Lower leg skin (tissue), 4 donors: ENCODE measurements around the gene HAL. TPM values are rescaled to one million over a fixed set of nuclear protein-coding genes. Genes with fewer than 3 reads are reported as not detected.

Source experiments
- DNase-seq, 2 donors: peaks; one replicate each; pipeline ENCODE4 v3.0.0-alpha.2; 2019; ENCODE audit warnings: low spot score in 2 of 2
- H3K4me3 ChIP-seq: fragments of 200-600 bp; sonication (generic); 2 replicates; pipeline ENCODE4 v1.5.1; 2017; ENCODE audit warnings: mild to moderate bottlenecking, low read depth; ENCODE audit not compliant: poor library complexity, severe bottlenecking
- POLR2A ChIP-seq, 2 donors: fragments of 450-650 bp; IDR thresholded peaks; one replicate each; pipeline ENCODE4 v1.6.1; 2016 to 2017; ENCODE audit warnings: antibody characterized with exemption in 2 of 2, mild to moderate bottlenecking in 1 of 2, moderate library complexity in 1 of 2
- WGBS, 2 donors: methylation state at CpG; one replicate each; pipeline ENCODE4 v1.1.5; 2018; 5-methylcytosine and 5-hydroxymethylcytosine counted together
- intact Hi-C: fragments of 100-400 bp; cut with DNase I; formaldehyde crosslinking; loops from one replicate; pipeline ENCODE4 v1.15.0; 2023; ENCODE audit warnings: low total_unique reads
- total RNA-seq, 4 donors: library from RNA; depleted of rRNA; stranded (reverse); fragments of >200 nt; gene quantifications; one replicate each; pipeline ENCODE4 v1.1.0, GENCODE V29; 2016
- TF ChIP-seq, protein P1 (sequence below), 3 donors: fragments of 450-650 bp; IDR thresholded peaks; one replicate each; pipeline ENCODE4 v1.5.1; 2016; ENCODE audit warnings: antibody characterized with exemption in 3 of 3, mild to moderate bottlenecking in 3 of 3, moderate library complexity in 2 of 3

The HAL gene
- total RNA-seq, 4 donors from 2014 or later, result 128 to 289 (median 164) TPM

GRCh38 chr12:95959107-95959506 lies 37.0 kb downstream of the HAL start:
- intact Hi-C loops, result no loop called here
- no peak overlapping the region for H3K4me3 ChIP-seq
- WGBS, 2 donors, result 54 to 62% methylated on average over 1 of the region's 1 CpG
- TF ChIP-seq, protein P1, sequence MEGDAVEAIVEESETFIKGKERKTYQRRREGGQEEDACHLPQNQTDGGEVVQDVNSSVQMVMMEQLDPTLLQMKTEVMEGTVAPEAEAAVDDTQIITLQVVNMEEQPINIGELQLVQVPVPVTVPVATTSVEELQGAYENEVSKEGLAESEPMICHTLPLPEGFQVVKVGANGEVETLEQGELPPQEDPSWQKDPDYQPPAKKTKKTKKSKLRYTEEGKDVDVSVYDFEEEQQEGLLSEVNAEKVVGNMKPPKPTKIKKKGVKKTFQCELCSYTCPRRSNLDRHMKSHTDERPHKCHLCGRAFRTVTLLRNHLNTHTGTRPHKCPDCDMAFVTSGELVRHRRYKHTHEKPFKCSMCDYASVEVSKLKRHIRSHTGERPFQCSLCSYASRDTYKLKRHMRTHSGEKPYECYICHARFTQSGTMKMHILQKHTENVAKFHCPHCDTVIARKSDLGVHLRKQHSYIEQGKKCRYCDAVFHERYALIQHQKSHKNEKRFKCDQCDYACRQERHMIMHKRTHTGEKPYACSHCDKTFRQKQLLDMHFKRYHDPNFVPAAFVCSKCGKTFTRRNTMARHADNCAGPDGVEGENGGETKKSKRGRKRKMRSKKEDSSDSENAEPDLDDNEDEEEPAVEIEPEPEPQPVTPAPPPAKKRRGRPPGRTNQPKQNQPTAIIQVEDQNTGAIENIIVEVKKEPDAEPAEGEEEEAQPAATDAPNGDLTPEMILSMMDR (IDR thresholded peaks at IDR 0.05), result no peak
- TF ChIP-seq POLR2A (IDR thresholded peaks at IDR 0.05), result no peak
- no peak for DNase-seq

- TF ChIP-seq, protein P1 (IDR thresholded peaks at IDR 0.05), result no peak
- TF ChIP-seq POLR2A (IDR thresholded peaks at IDR 0.05), result no peak
- WGBS, 2 donors, result 74 to 85% methylated on average over 24 to 27 of the region's 27 CpGs
- intact Hi-C loops, result no loop called here
- DNase-seq, result no peak
- H3K4me3 ChIP-seq, result no peak overlapping the region
These were observed 39.5 kb downstream of the HAL start for GRCh38 chr12:95956557-95957145.

DNA sequence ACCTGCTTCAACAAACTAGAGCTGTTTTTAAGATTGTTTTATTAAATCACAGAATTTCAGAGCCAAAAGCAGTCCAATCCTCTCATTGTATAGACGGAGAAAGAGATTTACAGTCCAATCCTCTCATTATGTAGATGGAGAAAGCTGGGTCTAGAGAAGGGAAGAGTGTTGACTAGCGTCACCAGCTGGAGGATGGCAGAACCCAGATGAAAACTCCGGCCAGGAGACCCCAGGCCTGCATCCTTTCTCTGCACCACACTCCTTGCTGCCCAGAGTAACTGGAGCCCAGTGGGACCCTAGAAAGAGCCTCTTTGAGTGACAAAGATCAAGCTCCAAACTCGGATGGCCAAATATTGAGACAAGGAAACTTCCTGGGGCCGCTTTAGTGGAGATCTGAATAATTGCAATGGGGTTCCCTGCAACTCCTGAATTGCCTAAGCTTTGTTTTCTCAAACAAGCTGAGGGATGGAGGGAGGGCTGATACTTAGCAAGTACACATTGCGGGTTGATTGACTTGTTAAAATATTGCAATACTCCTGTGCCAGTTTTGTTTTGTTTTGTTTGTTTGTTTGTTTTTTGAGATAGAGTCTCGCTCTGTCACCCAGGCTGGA lies 40.5 kb downstream of the HAL start:
- intact Hi-C loops, result no loop called here
- WGBS, 2 donors, result 86 to 91% methylated on average over 7 of the region's 7 CpGs
- no peak overlapping the region for H3K4me3 ChIP-seq
- TF ChIP-seq POLR2A (IDR thresholded peaks at IDR 0.05), result no peak
- TF ChIP-seq, protein P1 (IDR thresholded peaks at IDR 0.05), result no peak
- no peak for DNase-seq

- 31 to 41% methylated on average over 1 of the region's 1 CpG for WGBS, 2 donors
- intact Hi-C loops, result no loop called here
- TF ChIP-seq POLR2A (IDR thresholded peaks at IDR 0.05), result no peak
- TF ChIP-seq, protein P1 (IDR thresholded peaks at IDR 0.05), result no peak
These were observed 43.1 kb downstream of the HAL start for GRCh38 chr12:95953000-95953399.

DNA sequence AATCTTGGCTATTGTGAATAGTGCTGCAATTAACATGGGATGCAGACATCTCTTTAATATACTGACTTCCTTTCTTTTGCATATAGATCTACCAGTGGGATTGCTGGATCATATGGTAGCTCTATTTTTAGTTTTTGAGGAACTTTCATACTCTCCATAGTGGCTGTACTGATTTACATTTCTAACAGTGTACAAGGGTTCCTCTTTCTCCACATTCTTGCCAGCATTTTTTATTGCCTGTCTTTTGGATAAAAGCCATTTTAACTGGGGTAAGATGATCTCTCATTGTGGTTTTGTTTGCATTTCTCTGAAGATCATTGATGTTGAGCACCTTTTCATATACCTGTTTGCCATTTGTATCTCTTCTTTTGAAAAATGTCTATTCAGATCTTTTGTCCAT lies 44.6 kb downstream of the HAL start:
- intact Hi-C loops, result no loop called here

More at GRCh38 chr12:95953000-95953399, 43.1 kb downstream of the HAL start:
- H3K4me3 ChIP-seq, result no peak overlapping the region
- DNase-seq, result no peak

More for the DNA sequence above, 44.6 kb downstream of the HAL start:
- no peak overlapping the region for H3K4me3 ChIP-seq
- TF ChIP-seq, protein P1 (IDR thresholded peaks at IDR 0.05), result no peak
- TF ChIP-seq POLR2A (IDR thresholded peaks at IDR 0.05), result no peak
- DNase-seq, result no peak
